K562 (cell line): Measurements from ENCODE around the gene LRIT1.

ENCODE experiments used
- C11orf30 ChIP-seq: fragments of 450-650 bp; IDR thresholded peaks from 2 replicates; pipeline ENCODE4 v1.6.1; 2016; ENCODE audit warnings: low read depth, mild to moderate bottlenecking
- CEBPB ChIP-seq: fragments of 450-650 bp; IDR thresholded peaks from 2 replicates; pipeline ENCODE4 v1.6.1; 2016; ENCODE audit warnings: missing genetic modification characterization, missing compliant biosample characterization
- GABPA ChIP-seq: fragments of 200-800 bp; sonication (Bioruptor generic); conservative IDR thresholded peaks from 2 replicates; pipeline ENCODE4 v1.6.1; 2016; ENCODE audit warnings: low read depth, missing genetic modification characterization, missing compliant biosample characterization
- GTF2F1 ChIP-seq: IDR thresholded peaks from 2 replicates; pipeline ENCODE4 v1.6.1; 2011; ENCODE audit warnings: low read depth, low read length, improper control_type of control experiment
- KDM5B ChIP-seq: fragments of 200-600 bp; sonication (generic); IDR thresholded peaks from 2 replicates; pipeline ENCODE4 v1.6.1; 2012; ENCODE audit warnings: low read depth, mild to moderate bottlenecking, moderate library complexity, low read length, control low read depth, inconsistent platforms; ENCODE audit not compliant: insufficient replicate concordance
- MEIS2 ChIP-seq: fragments of 450-650 bp; IDR thresholded peaks from 2 replicates; pipeline ENCODE4 v1.6.1; 2014; ENCODE audit warnings: mild to moderate bottlenecking; ENCODE audit not compliant: partially characterized antibody
- RAD21 ChIP-seq, 2 experiments: fragments of 250-450 bp in 1 of 2; fragments of 450-650 bp in 1 of 2; sonication (Bioruptor Pico) in 1 of 2; formaldehyde crosslinking in 1 of 2; IDR thresholded peaks in 1 of 2; conservative IDR thresholded peaks in 1 of 2; 2 replicates each; pipeline versions ENCODE4 v1.4.0 to v1.8.0; 2020 to 2022; ENCODE audit warnings: mild to moderate bottlenecking in 2 of 2, moderate library complexity in 1 of 2
- SP1 ChIP-seq: sonication (generic); formaldehyde crosslinking; IDR thresholded peaks from 2 replicates; pipeline ENCODE4 v1.8.1; 2022; ENCODE audit warnings: mild to moderate bottlenecking, missing genetic modification reagents
- SREBF1 ChIP-seq: fragments of 150-350 bp; IDR thresholded peaks from 2 replicates; pipeline ENCODE4 v1.6.1; 2014; ENCODE audit warnings: antibody characterized with exemption, low read depth, low read length, borderline replicate concordance
- ZNF644 ChIP-seq: fragments of 200-800 bp; sonication (Bioruptor generic); IDR thresholded peaks from 2 replicates; pipeline ENCODE4 v1.6.1; 2016; ENCODE audit warnings: low read depth, missing genetic modification characterization, missing compliant biosample characterization
- ZNF75A ChIP-seq: fragments of 450-650 bp; formaldehyde crosslinking; IDR thresholded peaks from 2 replicates; pipeline ENCODE4 v1.4.0; 2020; ENCODE audit warnings: mild to moderate bottlenecking
- TF ChIP-seq, protein P1 (sequence below), 3 experiments: IDR thresholded peaks in 2 of 3; conservative IDR thresholded peaks in 1 of 3; 2 replicates each; pipeline ENCODE4 v1.5.1; 2011 to 2012; ENCODE audit warnings: low read length in 3 of 3, mild to moderate bottlenecking in 3 of 3, control low read depth in 2 of 3, improper control_type of control experiment in 1 of 3, inconsistent platforms in 1 of 3, low read depth in 1 of 3, mixed read lengths in 1 of 3, moderate library complexity in 1 of 3; ENCODE audit not compliant: insufficient read depth in 2 of 3
- TF ChIP-seq, protein P2 (sequence below), 2 experiments: fragments of 450-650 bp; formaldehyde crosslinking in 1 of 2; IDR thresholded peaks; 2 replicates each; pipeline versions ENCODE4 v1.4.0 to v1.6.1; 2014 to 2020; ENCODE audit warnings: mild to moderate bottlenecking in 2 of 2, borderline replicate concordance in 1 of 2, low read depth in 1 of 2

GRCh38 chr10:84286695-84287094 lies 45.3 kb upstream of the LRIT1 start:
- TF ChIP-seq GABPA (tag): no peak
- TF ChIP-seq, protein P1, sequence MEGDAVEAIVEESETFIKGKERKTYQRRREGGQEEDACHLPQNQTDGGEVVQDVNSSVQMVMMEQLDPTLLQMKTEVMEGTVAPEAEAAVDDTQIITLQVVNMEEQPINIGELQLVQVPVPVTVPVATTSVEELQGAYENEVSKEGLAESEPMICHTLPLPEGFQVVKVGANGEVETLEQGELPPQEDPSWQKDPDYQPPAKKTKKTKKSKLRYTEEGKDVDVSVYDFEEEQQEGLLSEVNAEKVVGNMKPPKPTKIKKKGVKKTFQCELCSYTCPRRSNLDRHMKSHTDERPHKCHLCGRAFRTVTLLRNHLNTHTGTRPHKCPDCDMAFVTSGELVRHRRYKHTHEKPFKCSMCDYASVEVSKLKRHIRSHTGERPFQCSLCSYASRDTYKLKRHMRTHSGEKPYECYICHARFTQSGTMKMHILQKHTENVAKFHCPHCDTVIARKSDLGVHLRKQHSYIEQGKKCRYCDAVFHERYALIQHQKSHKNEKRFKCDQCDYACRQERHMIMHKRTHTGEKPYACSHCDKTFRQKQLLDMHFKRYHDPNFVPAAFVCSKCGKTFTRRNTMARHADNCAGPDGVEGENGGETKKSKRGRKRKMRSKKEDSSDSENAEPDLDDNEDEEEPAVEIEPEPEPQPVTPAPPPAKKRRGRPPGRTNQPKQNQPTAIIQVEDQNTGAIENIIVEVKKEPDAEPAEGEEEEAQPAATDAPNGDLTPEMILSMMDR (IDR thresholded peaks at IDR 0.05 in 2 of 3, conservative IDR thresholded peaks at IDR 0.05 in 1 of 3; ENCODE audit: insufficient read depth in 2 of 3, low read depth in 1 of 3, low read length in 3 of 3): no peak
- no peak for TF ChIP-seq CEBPB (tag)
- TF ChIP-seq ZNF75A (CRISPR knock-in tag): no peak
- TF ChIP-seq, protein P2, sequence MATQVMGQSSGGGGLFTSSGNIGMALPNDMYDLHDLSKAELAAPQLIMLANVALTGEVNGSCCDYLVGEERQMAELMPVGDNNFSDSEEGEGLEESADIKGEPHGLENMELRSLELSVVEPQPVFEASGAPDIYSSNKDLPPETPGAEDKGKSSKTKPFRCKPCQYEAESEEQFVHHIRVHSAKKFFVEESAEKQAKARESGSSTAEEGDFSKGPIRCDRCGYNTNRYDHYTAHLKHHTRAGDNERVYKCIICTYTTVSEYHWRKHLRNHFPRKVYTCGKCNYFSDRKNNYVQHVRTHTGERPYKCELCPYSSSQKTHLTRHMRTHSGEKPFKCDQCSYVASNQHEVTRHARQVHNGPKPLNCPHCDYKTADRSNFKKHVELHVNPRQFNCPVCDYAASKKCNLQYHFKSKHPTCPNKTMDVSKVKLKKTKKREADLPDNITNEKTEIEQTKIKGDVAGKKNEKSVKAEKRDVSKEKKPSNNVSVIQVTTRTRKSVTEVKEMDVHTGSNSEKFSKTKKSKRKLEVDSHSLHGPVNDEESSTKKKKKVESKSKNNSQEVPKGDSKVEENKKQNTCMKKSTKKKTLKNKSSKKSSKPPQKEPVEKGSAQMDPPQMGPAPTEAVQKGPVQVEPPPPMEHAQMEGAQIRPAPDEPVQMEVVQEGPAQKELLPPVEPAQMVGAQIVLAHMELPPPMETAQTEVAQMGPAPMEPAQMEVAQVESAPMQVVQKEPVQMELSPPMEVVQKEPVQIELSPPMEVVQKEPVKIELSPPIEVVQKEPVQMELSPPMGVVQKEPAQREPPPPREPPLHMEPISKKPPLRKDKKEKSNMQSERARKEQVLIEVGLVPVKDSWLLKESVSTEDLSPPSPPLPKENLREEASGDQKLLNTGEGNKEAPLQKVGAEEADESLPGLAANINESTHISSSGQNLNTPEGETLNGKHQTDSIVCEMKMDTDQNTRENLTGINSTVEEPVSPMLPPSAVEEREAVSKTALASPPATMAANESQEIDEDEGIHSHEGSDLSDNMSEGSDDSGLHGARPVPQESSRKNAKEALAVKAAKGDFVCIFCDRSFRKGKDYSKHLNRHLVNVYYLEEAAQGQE (IDR thresholded peaks at IDR 0.05; ENCODE audit: borderline replicate concordance): no peak
- TF ChIP-seq, protein P2 (CRISPR knock-in tag; IDR thresholded peaks at IDR 0.05; ENCODE audit: low read depth): no peak
- TF ChIP-seq SREBF1: no peak
- no peak for TF ChIP-seq ZNF644
- TF ChIP-seq RAD21 (CRISPR knock-in tag; conservative IDR thresholded peaks at IDR 0.05 in 1 of 2, IDR thresholded peaks at IDR 0.05 in 1 of 2): no peak
- no peak for TF ChIP-seq MEIS2
- no peak for TF ChIP-seq GTF2F1
- no peak for TF ChIP-seq SP1 (CRISPR knock-in tag)
- no peak for TF ChIP-seq KDM5B
- no peak for TF ChIP-seq C11orf30
